Activated T-helper 9 cell treated with anti-CD3 and anti-CD28 coated beads, Interleukin-2, amount 50 U/mL, for 16 hours (primary cell): ENCODE measurements around the gene SDK2.

Experiments used
- DNase-seq: peaks from one replicate; pipeline ENCODE4 v3.0.0-alpha.2; 2020; ENCODE audit warnings: low read depth

Gene SDK2

GRCh38 chr17:73650617-73651200 is 6.5 kb upstream of the SDK2 start:
- no peak for DNase-seq

GRCh38 chr17:73650140-73650539 is 5.9 kb upstream of the SDK2 start:
- DNase-seq, result no peak

- DNase-seq, result no peak
Observed at GRCh38 chr17:73648974-73649373, 4.7 kb upstream of the SDK2 start.

- no peak for DNase-seq
Observed at GRCh38 chr17:73648543-73648820, 4.2 kb upstream of the SDK2 start.

GRCh38 chr17:73647772-73648542 is 3.7 kb upstream of the SDK2 start:
- no peak for DNase-seq

GRCh38 chr17:73647301-73647695 is 3.1 kb upstream of the SDK2 start:
- no peak for DNase-seq

- no peak for DNase-seq
Observed at GRCh38 chr17:73646409-73647300, 2.4 kb upstream of the SDK2 start.

GRCh38 chr17:73645050-73645871 is 1.0 kb upstream of the SDK2 start:
- DNase-seq, result no peak

GRCh38 chr17:73643852-73644144 is 447 bp downstream of the SDK2 start:
- no peak for DNase-seq

- DNase-seq, result no peak
Observed at GRCh38 chr17:73643001-73643851, 1.0 kb downstream of the SDK2 start.

- no peak for DNase-seq
Observed at GRCh38 chr17:73642659-73643000, 1.6 kb downstream of the SDK2 start.

GRCh38 chr17:73641826-73642600 is 2.2 kb downstream of the SDK2 start:
- no peak for DNase-seq

- no peak for DNase-seq
Observed at GRCh38 chr17:73640691-73641090, 3.6 kb downstream of the SDK2 start.

GRCh38 chr17:73639932-73640331 is 4.3 kb downstream of the SDK2 start:
- DNase-seq, result no peak

- no peak for DNase-seq
Observed at GRCh38 chr17:73639322-73639721, 4.9 kb downstream of the SDK2 start.

GRCh38 chr17:73638556-73638955 is 5.7 kb downstream of the SDK2 start:
- no peak for DNase-seq

- no peak for DNase-seq
Observed at GRCh38 chr17:73637866-73638265, 6.4 kb downstream of the SDK2 start.

GRCh38 chr17:73635101-73635817 is 9.0 kb downstream of the SDK2 start:
- DNase-seq, result no peak

- DNase-seq, result no peak
Observed at GRCh38 chr17:73634629-73635028, 9.6 kb downstream of the SDK2 start.

GRCh38 chr17:73633736-73634135 is 10.5 kb downstream of the SDK2 start:
- no peak for DNase-seq
